GM18861 (cell line): ENCODE results near the gene XPO4.
A peak's percentile ranks its signal among the peaks of the same experiment; 100 is the strongest.
"Not testable (repeated sequence)": the region's sequence is repeated elsewhere in the genome, so short reads cannot be mapped to it uniquely, and the experiment has no call there.

Source experiments
- ATAC-seq: cut with Tn5 transposase; IDR thresholded peaks from one replicate; pipeline ENCODE4 v1.9.1; 2021; ENCODE audit not compliant: unreplicated experiment

The XPO4 gene

DNA sequence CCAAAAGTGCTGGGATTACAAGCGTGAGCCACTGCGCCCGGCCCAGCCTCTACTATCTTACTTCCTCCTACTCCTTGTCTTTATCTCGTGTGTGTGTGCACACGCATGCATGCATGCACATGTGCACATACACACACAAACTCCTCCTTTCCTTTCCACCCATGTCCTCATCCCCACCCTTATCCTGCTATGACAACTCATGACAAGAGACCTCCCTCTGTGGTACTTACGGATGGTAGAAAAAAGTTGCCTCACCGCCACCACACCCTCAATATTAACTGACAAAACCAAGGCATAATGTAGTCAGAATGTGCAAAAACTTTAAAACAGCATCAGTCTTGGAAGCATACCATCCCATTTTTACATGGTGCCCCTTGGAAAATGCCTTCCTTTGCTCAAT is 112.9 kb downstream of the XPO4 start:
- ATAC-seq: no peak

DNA sequence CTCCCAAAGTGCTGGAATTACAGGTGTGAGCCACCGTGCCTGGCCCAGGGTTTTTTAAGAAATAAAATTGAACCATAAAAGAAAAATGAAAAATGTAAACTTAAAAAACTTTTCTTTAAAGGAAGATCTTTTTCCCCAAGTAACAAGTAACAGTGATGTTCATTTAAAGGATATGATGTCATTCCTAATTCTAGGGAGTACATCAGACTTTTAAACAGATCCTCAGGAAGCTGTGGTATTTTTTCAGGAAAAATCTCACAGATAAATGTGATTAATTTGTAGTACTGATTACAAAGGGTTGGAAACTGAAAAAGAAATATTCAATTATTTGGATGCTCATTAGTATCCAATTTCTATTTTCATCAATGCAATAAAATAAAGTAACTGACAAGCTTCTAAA is 114.2 kb downstream of the XPO4 start:
- ATAC-seq: no peak

GRCh38 chr13:20787180-20787579 is 115.4 kb downstream of the XPO4 start:
- ATAC-seq: no peak

DNA sequence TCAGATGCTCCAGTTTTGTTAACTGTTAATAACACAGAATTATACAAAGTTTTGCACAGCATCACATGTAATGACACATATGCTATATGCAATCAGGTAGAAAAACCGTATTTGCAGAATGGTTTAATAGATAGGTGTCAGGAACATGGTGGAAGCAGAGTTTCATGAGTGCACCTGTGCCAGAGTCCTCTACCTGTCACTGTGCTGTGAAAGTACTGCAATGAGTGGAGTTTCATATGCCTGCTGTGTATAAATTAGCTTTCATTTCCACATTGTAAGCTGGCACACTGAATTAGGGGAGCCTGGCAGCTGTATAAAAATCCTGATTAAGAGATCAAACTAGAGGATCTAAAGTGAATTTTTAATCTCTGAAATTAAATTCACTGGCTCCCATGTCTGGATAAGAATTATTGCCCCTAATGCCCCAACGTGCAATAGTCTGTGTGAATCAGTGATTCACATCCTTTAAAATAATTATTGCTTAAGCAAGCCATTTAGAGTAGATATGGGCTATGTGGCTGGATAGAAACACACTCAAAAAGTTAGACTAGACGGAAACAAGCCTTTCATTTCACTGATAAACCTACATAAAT is 120.3 kb downstream of the XPO4 start:
- peak; percentile 54 for ATAC-seq

- ATAC-seq: no peak
These were observed 122.2 kb downstream of the XPO4 start for GRCh38 chr13:20780317-20780716.

DNA sequence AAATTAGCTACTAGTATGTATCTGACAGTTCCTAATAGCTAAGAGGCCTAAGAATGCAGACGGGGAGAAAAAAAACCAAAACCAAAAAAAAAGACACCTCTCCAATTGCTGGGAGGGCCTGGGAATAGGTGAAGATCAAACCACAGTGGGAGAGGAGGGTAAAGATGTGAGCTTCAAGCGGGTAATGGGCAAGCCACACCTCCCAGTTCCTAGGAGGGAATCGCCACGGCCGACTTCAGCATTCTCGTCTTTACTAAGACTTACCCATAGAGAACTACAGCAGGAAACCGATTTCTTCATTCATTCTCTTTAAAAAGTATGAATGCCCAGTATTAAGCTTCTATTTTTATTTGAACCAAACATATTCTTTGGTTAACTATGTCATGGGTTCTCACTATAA is 123.1 kb downstream of the XPO4 start:
- no peak for ATAC-seq

DNA sequence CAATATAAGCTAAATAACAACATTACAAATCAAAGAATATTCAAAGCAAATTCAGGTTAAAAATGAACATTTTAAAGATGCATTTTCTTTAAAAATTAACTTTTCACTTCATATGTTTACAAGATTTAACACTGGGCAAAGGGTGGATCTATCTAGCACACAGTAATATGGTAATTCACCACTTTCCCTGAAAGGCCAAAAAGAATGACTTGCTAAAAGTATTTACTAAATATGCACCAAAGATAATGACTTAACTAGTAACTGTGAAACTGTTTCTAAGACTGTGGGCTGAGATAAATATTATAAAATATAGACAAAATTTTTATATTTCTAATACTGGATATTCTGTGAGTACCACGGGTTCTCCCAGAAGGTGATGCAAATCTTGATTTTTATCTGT is 124.2 kb downstream of the XPO4 start:
- no peak for ATAC-seq

DNA sequence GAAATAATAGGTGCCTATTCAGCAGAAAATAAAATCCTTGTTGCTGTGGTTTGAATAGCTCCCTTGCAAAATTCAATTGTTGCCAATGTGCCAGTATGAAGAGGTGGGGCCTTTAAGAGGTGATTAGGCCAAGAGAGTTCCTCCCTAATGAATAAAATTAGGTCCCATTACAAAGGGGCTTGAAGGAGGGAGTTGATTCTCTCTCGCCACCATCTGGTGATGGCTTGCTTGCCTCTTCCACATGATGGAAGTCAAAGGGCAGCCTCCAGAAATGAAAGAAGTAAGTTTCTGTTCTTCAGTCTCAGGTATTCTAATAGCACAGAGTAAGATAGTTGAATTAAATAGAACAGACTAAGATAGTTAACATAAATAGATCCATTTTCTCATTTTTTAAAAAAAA is 125.8 kb downstream of the XPO4 start:
- no peak for ATAC-seq

- no peak for ATAC-seq
These were observed 126.6 kb downstream of the XPO4 start for GRCh38 chr13:20775961-20776360.

GRCh38 chr13:20774746-20775145 is 127.8 kb downstream of the XPO4 start:
- no peak for ATAC-seq

DNA sequence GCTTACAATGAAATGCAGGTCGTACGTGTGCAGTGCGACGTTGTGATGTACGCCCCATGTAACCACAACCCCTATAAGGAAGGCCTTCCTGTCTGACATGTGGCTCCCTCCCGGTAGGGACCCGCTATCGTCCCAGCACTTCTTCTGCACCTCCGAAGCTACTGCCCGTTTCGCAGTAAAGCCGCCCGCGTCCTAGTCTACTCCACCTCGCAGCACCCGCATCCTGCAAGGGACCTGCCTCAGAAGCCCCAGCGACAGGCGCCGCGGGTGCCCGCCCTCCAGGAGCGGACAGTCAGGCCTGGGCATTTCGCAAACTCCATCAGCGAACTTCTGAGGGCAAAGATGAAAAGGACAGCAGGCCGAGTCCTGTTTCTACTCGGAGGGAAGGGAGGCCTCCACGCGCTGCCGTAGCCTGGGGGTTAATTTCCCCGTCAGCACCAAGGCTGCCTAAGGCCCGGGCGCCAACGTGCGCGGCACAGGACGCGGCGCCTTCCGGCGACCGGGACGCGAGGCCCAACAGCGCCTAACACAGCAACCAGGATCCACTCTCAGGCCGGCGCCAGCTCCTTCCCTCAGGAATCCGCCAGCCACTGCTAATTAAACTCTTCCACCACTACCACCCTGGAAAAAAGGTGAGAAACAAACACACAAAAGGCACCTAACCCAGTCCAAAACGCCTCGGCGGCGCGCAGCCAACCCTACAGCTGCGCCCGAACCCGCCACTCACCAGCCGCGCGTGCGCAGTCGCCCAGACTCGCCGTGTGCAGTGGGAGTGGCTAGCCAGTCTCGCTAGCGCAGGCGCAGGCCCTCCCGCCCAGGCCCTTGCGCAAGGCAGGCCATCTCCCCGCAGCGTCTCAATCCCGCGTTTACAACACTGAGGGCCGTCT is 129.1 kb downstream of the XPO4 start, which contains the start of gene EEF1AKMT1:
Gene EEF1AKMT1, minus strand, starts transcription at position 768 of the 887 bp plus-strand sequence. CDS start 16,363 bp downstream, outside the sequence.
- peak; percentile 92 for ATAC-seq

GRCh38 chr13:20772401-20773131 is 130.0 kb downstream of the XPO4 start:
- ATAC-seq: no peak

- ATAC-seq: no peak
These were observed 132.7 kb downstream of the XPO4 start for GRCh38 chr13:20769834-20770233.

- ATAC-seq: no peak
These were observed 133.5 kb downstream of the XPO4 start for GRCh38 chr13:20769091-20769490.

DNA sequence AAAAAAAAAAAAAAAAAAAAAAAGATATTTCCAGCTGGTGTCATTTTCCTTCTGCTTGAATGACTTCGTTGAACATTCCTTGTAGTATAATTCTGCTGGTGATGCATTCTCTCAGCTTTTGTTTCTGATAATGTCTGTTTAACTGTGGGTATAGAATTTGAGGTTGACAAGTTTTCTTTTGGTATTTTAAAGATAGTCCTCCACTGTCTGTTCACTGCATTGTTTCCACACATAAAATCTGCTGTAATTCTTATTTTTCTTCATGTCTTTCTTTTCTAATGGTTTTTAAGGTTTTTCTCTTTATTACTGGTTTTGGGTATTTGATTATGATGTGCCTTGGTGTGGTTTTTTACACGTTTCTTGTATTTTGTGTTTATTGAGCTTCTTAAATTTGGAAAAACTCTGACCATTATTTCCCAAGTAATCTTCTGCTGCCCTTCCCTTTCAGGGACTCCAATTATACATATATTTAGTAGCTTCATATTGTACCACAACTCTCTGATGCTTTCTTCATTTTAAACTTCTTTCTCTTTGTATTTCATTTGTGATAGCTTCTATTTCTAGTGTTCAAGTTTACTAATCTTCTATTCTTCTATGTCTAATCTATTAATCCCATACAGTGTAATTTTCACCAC is 135.1 kb downstream of the XPO4 start:
- ATAC-seq: no peak

- no peak for ATAC-seq
These were observed 141.7 kb downstream of the XPO4 start for GRCh38 chr13:20760872-20761271.

- ATAC-seq: no peak
These were observed 148.5 kb downstream of the XPO4 start for GRCh38 chr13:20754009-20754408.

GRCh38 chr13:20749377-20749776 is 153.2 kb downstream of the XPO4 start:
- no peak for ATAC-seq

DNA sequence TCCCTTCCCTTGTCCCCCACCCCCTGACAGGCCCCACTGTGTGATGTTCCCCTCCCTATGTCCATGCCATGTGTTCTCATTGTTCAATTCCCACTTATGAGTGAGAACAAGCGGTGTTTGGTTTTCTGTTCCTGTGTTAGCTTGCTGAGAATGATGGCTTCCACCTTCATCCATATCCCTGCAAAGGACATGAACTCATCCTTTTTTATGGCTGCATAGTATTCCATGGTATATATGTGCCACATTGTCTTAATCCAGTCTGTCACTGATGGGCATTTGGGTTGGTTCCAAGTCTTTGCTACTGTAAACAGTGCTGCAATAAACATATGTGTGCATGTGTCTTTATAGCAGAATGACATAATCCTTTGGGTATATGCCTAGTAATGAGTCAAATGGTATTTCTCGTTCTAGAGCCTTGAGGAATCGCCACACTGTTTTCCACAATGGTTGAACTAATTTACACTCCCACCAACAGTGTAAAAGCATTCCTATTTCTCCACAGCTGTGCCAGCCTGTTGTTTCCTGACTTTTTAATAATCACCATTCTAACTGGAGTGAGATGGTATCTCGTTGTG is 158.6 kb downstream of the XPO4 start:
- ATAC-seq: not testable (repeated sequence)

DNA sequence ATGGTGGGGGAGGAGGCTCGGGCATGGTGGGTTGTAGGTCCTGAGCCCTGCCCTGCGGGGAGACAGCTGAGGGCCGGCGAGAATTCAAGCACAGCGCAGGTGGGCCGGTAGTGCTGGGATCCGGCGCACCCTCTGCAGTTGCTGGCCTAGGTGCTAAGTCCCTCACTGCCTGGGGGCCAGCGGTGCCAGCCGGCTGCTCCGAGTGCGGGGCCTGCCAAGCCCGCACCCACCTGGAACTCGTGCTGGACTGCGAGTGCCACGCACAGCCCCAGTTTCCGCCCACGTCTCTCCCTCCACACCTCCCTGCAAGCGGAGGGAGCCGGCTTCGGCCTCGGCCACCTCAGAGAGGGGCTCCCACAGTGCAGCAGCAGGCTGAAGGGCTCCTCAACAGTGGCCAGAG is 162.5 kb downstream of the XPO4 start:
- no peak for ATAC-seq

DNA sequence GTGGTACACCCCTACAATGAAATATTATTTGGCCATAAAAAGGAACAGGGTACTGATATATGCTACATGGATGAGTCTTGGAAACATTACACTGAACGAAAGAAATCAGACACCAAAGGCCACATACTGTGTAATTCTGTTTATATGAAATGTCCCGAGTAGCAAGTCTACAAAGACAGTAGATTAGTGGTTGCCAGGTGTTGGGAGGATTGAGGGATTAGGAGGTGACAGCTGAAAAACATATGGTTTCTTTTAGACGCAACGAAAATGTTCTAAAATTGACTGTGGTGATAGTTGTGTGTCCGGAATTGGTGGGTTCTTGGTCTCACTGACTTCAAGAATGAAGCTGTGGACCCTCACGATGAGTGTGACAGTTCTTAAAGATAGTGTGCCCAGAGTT is 163.9 kb downstream of the XPO4 start:
- no peak for ATAC-seq
